RWPE1 (cell line): Measurements from ENCODE around the gene GLYR1.

Experiments
- CTCF ChIA-PET: fragments of 350-600 bp; sonication (Branson Sonifier 250); formaldehyde crosslinking; extraction: SDS; loops from one replicate; lab custom pipeline; 2021; lab: Yijun Ruan, JAX
- POLR2A ChIA-PET: fragments of 400-600 bp; formaldehyde crosslinking; extraction: SDS; loops from one replicate; lab custom pipeline; 2020; ENCODE audit warnings: antibody characterized with exemption; ENCODE audit not compliant: low non-redundant PET; lab: Yijun Ruan, JAX
- DNase-seq: peaks from one replicate; pipeline ENCODE4 v3.0.0; 2012; ENCODE audit warnings: low spot score
- H3K27ac ChIP-seq: fragments of 450-650 bp; 2 replicates; pipeline ENCODE4 v1.5.1; 2017
- CTCF ChIP-seq: fragments of 450-650 bp; conservative IDR thresholded peaks from 2 replicates; pipeline ENCODE4 v1.5.1; 2017; ENCODE audit warnings: low read depth, mild to moderate bottlenecking

GLYR1 gene

GRCh38 chr16:4855804-4856203 lies 8.7 kb upstream of the GLYR1 start:
- DNase-seq, result no peak
- CTCF ChIA-PET, result no interaction called here
- H3K27ac ChIP-seq, result peak overlapping the region; percentile 40
- no peak for TF ChIP-seq CTCF
- POLR2A ChIA-PET, result no interaction called here

GRCh38 chr16:4855371-4855770 lies 8.3 kb upstream of the GLYR1 start:
- H3K27ac ChIP-seq, result peak overlapping the region; percentile 40
- POLR2A ChIA-PET, result no interaction called here
- no peak for TF ChIP-seq CTCF
- CTCF ChIA-PET, result no interaction called here
- DNase-seq, result no peak

- DNase-seq, result peak; percentile 68
- ChIA-PET POLR2A (no interaction called here), CTCF (no interaction called here)
- no peak for TF ChIP-seq CTCF
- peak overlapping the region; percentile 56 for H3K27ac ChIP-seq
Observed at GRCh38 chr16:4852221-4852872, 5.3 kb upstream of the GLYR1 start.

GRCh38 chr16:4850211-4850610 lies 3.1 kb upstream of the GLYR1 start:
- ChIA-PET CTCF (interaction anchor here (0.6 kb wide), 1 partner anchor 303 kb away, joined by 3 read pairs; no protein-coding TSS in a partner anchor), POLR2A (no interaction called here)
- H3K27ac ChIP-seq, result no peak overlapping the region
- TF ChIP-seq CTCF, result no peak
- DNase-seq, result no peak

DNA sequence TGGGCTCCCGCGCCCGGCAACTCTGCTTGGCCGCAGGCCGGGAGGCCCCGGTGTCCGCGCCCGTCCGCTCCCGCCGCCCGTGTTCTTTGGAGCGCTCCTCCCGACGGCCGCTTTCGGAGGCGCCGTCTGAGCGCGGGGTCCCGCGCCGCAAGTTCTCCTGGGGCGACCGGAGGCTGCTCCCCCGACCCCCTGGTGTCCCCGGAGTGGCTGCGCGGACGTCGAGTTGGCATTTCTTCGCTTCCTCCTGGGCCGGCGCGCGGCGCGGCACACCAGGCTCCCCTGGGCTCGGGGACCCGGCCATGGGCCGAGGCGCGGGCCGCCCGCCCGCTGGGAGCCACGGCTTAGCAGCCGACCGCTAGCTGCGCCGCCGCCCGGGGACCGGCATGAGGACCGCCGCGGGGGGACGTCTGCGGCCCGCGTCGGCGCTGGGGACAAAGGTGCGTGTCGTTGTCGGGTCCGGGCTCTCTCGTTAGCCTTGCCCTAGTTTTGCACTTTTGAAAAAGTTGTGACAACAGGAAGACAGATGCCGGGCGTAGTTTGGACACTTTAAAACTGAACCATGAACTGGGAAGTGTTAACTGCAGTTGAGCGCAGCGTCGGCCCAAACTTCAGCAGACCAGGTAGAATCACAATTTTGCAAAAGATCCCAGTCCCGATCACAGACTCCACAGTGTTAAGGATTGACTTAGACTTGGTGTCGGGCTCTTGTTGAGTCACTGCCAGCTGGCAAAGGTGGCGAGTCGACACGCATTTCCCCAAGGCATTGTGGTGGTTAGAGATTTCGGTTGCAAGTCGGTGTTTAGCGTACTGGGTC lies 893 bp upstream of the GLYR1 start:
- ChIA-PET POLR2A (no interaction called here), CTCF (interaction anchor here (0.6 to 0.7 kb wide), 2 partner anchors 77 to 342 kb away, joined by 3 to 6 read pairs; no protein-coding TSS in a partner anchor)
- no peak for TF ChIP-seq CTCF
- DNase-seq, result peak; percentile 67
- peak overlapping the region; percentile 92 for H3K27ac ChIP-seq

GRCh38 chr16:4846503-4846900 lies 586 bp downstream of the GLYR1 start:
- DNase-seq, result peak; percentile 24
- no peak for TF ChIP-seq CTCF
- peak overlapping the region; percentile 92 for H3K27ac ChIP-seq
- CTCF ChIA-PET, result no interaction called here
- POLR2A ChIA-PET, result no interaction called here
